Thyroid gland (tissue), 4 donors: ENCODE results near the gene UNC80. TPM values are rescaled to one million over a fixed set of nuclear protein-coding genes. Genes with fewer than 3 reads are reported as not detected.

Experiments
- DNase-seq, 2 donors: peaks; one replicate each; pipeline ENCODE4 v3.0.0-alpha.2; 2019
- H3K27ac ChIP-seq, 3 donors: fragments of 200-600 bp; sonication (generic); 1 replicate in 2 of 3; 2 replicates in 1 of 3; pipeline ENCODE4 v1.5.1; 2016 to 2019; ENCODE audit warnings: mild to moderate bottlenecking in 1 of 3, moderate library complexity in 1 of 3
- H3K27me3 ChIP-seq: fragments of 200-600 bp; sonication (generic); one replicate; pipeline ENCODE4 v1.5.1; 2019
- H3K36me3 ChIP-seq, 2 donors: fragments of 200-600 bp; sonication (generic); one replicate each; pipeline ENCODE4 v1.5.1; 2016 to 2019
- H3K4me1 ChIP-seq, 2 donors: fragments of 200-600 bp; sonication (generic); one replicate each; pipeline ENCODE4 v1.5.1; 2017 to 2019
- H3K4me3 ChIP-seq, 3 donors: fragments of 200-600 bp; sonication (generic); replicated peaks in 1 of 3; 1 replicate in 2 of 3; 2 replicates in 1 of 3; pipeline ENCODE4 v1.5.1; 2016; ENCODE audit warnings: mild to moderate bottlenecking in 1 of 3
- H3K9me3 ChIP-seq: fragments of 200-600 bp; sonication (generic); one replicate; pipeline ENCODE4 v1.5.1; 2017
- CTCF ChIP-seq, 6 experiments: fragments of 200-600 bp in 3 of 6; fragments of 450-650 bp in 3 of 6; sonication (generic) in 3 of 6; IDR thresholded peaks; one replicate each; pipeline ENCODE4 v1.5.1; 2016 to 2019; ENCODE audit warnings: antibody characterized with exemption in 6 of 6, mild to moderate bottlenecking in 2 of 6, inconsistent platforms in 1 of 6, moderate library complexity in 1 of 6
- POLR2A ChIP-seq, 2 donors: fragments of 450-650 bp; IDR thresholded peaks; one replicate each; pipeline ENCODE4 v1.6.1; 2017; ENCODE audit warnings: antibody characterized with exemption in 2 of 2, mild to moderate bottlenecking in 2 of 2, moderate library complexity in 1 of 2
- WGBS, 2 donors: methylation state at CpG; one replicate each; pipeline ENCODE4 v1.1.5; 2017; 5-methylcytosine and 5-hydroxymethylcytosine counted together
- intact Hi-C: fragments of 100-400 bp; cut with DNase I; formaldehyde crosslinking; loops from one replicate; pipeline ENCODE4 v1.15.1; 2023
- total RNA-seq, 4 donors: library from RNA; depleted of rRNA; stranded (reverse); fragments of >200 nt; gene quantifications; one replicate each; pipeline ENCODE4 v1.2.3, GENCODE V29; 2016

Gene UNC80
- total RNA-seq, 4 donors from 2014 or later, result 0.27 to 3.8 (median 2.0) TPM

- intact Hi-C loops, result no loop called here
Measured at GRCh38 chr2:209933499-209934483, 162.2 kb downstream of the UNC80 start.

GRCh38 chr2:209936106-209936666, 164.6 kb downstream of the UNC80 start:
- H3K27me3 ChIP-seq, result no peaks in the 10 kb centered on the region
- 90 to 95% methylated on average over 3 of the region's 3 CpGs for WGBS, 2 donors

More at GRCh38 chr2:209933499-209934483, 162.2 kb downstream of the UNC80 start:
- H3K27me3 ChIP-seq, result no peaks in the 10 kb centered on the region
- WGBS, 2 donors, result 26 to 34% methylated on average over 12 of the region's 12 CpGs
- TF ChIP-seq POLR2A (IDR thresholded peaks at IDR 0.05) (no peak), CTCF (IDR thresholded peaks at IDR 0.05) (no peak)
- peaks cover 0 to 6% of the 10 kb centered on the region in 2 donors for H3K4me1 ChIP-seq
- H3K9me3 ChIP-seq, result no peaks in the 10 kb centered on the region
- peak overlapping the region in 2 of 3 donors; percentile 43 to 52 for H3K27ac ChIP-seq
- H3K4me3 ChIP-seq, result no peak overlapping the region
- peak; percentile 47 to 51 for DNase-seq
- H3K36me3 ChIP-seq, result no peaks in the 10 kb centered on the region

GRCh38 chr2:209937893-209938292, 166.3 kb downstream of the UNC80 start:
- Histone ChIP-seq H3K4me1 (peaks cover 0 to 6% of the 10 kb centered on the region in 2 donors), H3K4me3 (no peak overlapping the region), H3K9me3 (no peaks in the 10 kb centered on the region), H3K36me3 (no peaks in the 10 kb centered on the region), H3K27ac (no peak overlapping the region), H3K27me3 (no peaks in the 10 kb centered on the region)
- intact Hi-C loops, result no loop called here
- TF ChIP-seq POLR2A (IDR thresholded peaks at IDR 0.05), result no peak
- TF ChIP-seq CTCF (IDR thresholded peaks at IDR 0.05), result no peak
- DNase-seq, result no peak

More at GRCh38 chr2:209936106-209936666, 164.6 kb downstream of the UNC80 start:
- no peak overlapping the region for H3K4me3 ChIP-seq
- no peak for DNase-seq
- no peaks in the 10 kb centered on the region for H3K36me3 ChIP-seq
- H3K4me1 ChIP-seq, result peaks cover 0 to 6% of the 10 kb centered on the region in 2 donors
- no peaks in the 10 kb centered on the region for H3K9me3 ChIP-seq
- no peak overlapping the region for H3K27ac ChIP-seq
- TF ChIP-seq POLR2A (IDR thresholded peaks at IDR 0.05) (no peak), CTCF (IDR thresholded peaks at IDR 0.05) (no peak)
- intact Hi-C loops, result no loop called here

- 74 to 80% methylated on average over 1 of the region's 1 CpG for whole genome bisulfite sequencing, 2 donors
- intact Hi-C loops, result no loop called here
- Histone ChIP-seq H3K4me3 (no peak overlapping the region), H3K36me3 (no peaks in the 10 kb centered on the region), H3K27me3 (no peaks in the 10 kb centered on the region), H3K4me1 (peaks cover 0 to under 1% of the 10 kb centered on the region in 2 donors), H3K27ac (no peak overlapping the region), H3K9me3 (no peaks in the 10 kb centered on the region)
- DNase-seq, result no peak
- no peak for TF ChIP-seq POLR2A (IDR thresholded peaks at IDR 0.05)
- TF ChIP-seq CTCF (IDR thresholded peaks at IDR 0.05), result no peak
Measured at GRCh38 chr2:209938906-209939305, 167.3 kb downstream of the UNC80 start.

- H3K27ac ChIP-seq, result no peak overlapping the region
- no peak for DNase-seq
- H3K4me1 ChIP-seq, result no peaks in the 10 kb centered on the region
- intact Hi-C loops, result no loop called here
- 76 to 91% methylated on average over 6 of the region's 6 CpGs for WGBS, 2 donors
- TF ChIP-seq CTCF (IDR thresholded peaks at IDR 0.05) (no peak), POLR2A (IDR thresholded peaks at IDR 0.05) (no peak)
- H3K27me3 ChIP-seq, result no peaks in the 10 kb centered on the region
- H3K4me3 ChIP-seq, result no peak overlapping the region
- H3K9me3 ChIP-seq, result no peaks in the 10 kb centered on the region
- no peaks in the 10 kb centered on the region for H3K36me3 ChIP-seq
Measured at GRCh38 chr2:209940936-209941335, 169.3 kb downstream of the UNC80 start.
